Osteoblast (primary cell): ENCODE measurements around the gene FAXC. TPM values are rescaled to one million over a fixed set of nuclear protein-coding genes. Genes with fewer than 3 reads are reported as not detected.

ENCODE experiments used
- DNase-seq: peaks from one replicate; pipeline ENCODE4 v3.0.0; 2011; ENCODE audit warnings: low spot score, mixed read lengths; ENCODE audit not compliant: insufficient read length; ENCODE audit errors: missing footprints
- H2AFZ ChIP-seq: 2 replicates; pipeline ENCODE4 v1.6.0; 2011; ENCODE audit warnings: mild to moderate bottlenecking, low read length
- H3K27ac ChIP-seq: 2 replicates; pipeline ENCODE4 v1.5.1; 2011; ENCODE audit warnings: mild to moderate bottlenecking, low read depth, low read length, moderate library complexity
- H3K27me3 ChIP-seq: 2 replicates; pipeline ENCODE4 v1.6.0; 2012; ENCODE audit warnings: mild to moderate bottlenecking, control low read depth, inconsistent platforms, low read length, moderate library complexity; ENCODE audit not compliant: insufficient read depth
- H3K36me3 ChIP-seq: 2 replicates; pipeline ENCODE4 v1.5.1; 2011; ENCODE audit warnings: mild to moderate bottlenecking, low read length, control low read depth, moderate library complexity; ENCODE audit not compliant: insufficient read depth
- H3K4me1 ChIP-seq: 2 replicates; pipeline ENCODE4 v1.5.1; 2011; ENCODE audit warnings: mild to moderate bottlenecking, low read length, control low read depth, moderate library complexity; ENCODE audit not compliant: insufficient read depth
- H3K4me2 ChIP-seq: 2 replicates; pipeline ENCODE4 v1.6.0; 2011; ENCODE audit warnings: mild to moderate bottlenecking, low read length; ENCODE audit not compliant: insufficient read depth
- H3K4me3 ChIP-seq: fragments of 200-600 bp; sonication (generic); 3 replicates; pipeline ENCODE4 v1.5.1; 2012; ENCODE audit warnings: mild to moderate bottlenecking, low read length, inconsistent platforms; ENCODE audit not compliant: insufficient read depth
- H3K79me2 ChIP-seq: 2 replicates; pipeline ENCODE4 v1.6.0; 2012; ENCODE audit warnings: mild to moderate bottlenecking, low read length, control low read depth, inconsistent platforms; ENCODE audit not compliant: insufficient read depth
- H3K9me3 ChIP-seq: 2 replicates; pipeline ENCODE4 v1.5.1; 2011; ENCODE audit warnings: low read depth, low read length, control low read depth
- H4K20me1 ChIP-seq: 2 replicates; pipeline ENCODE4 v1.6.0; 2012; ENCODE audit warnings: mild to moderate bottlenecking, low read length, control low read depth; ENCODE audit not compliant: insufficient read depth
- CTCF ChIP-seq: IDR thresholded peaks from 2 replicates; pipeline ENCODE4 v1.5.1; 2011; ENCODE audit warnings: mild to moderate bottlenecking, low read depth, low read length, moderate library complexity; ENCODE audit errors: extremely low read depth
- total RNA-seq: library from RNA; depleted of rRNA; stranded (reverse); fragments of >200 nt; gene quantifications from 2 replicates; pipeline ENCODE4 v1.2.3, GENCODE V29; 2012

Gene FAXC
- total RNA-seq, 1 donor, result 1.1 TPM

- Histone ChIP-seq H3K4me3 (no peak overlapping the region), H3K4me2 (no peak overlapping the region), H3K9me3 (no peaks in the 10 kb centered on the region), H3K79me2 (no peaks in the 10 kb centered on the region), H2AFZ (no peak overlapping the region), H3K36me3 (no peaks in the 10 kb centered on the region), H4K20me1 (no peaks in the 10 kb centered on the region), H3K4me1 (no peaks in the 10 kb centered on the region), H3K27ac (no peak overlapping the region), H3K27me3 (no peaks in the 10 kb centered on the region)
- no peak for DNase-seq
- no peak for TF ChIP-seq CTCF
These were observed 117.4 kb downstream of the FAXC start for GRCh38 chr6:99232056-99232455.

- Histone ChIP-seq H3K4me3 (no peak overlapping the region), H3K4me1 (no peaks in the 10 kb centered on the region), H3K79me2 (no peaks in the 10 kb centered on the region), H3K36me3 (no peaks in the 10 kb centered on the region), H2AFZ (no peak overlapping the region), H3K4me2 (no peak overlapping the region), H3K27ac (no peak overlapping the region), H4K20me1 (no peaks in the 10 kb centered on the region), H3K27me3 (no peaks in the 10 kb centered on the region), H3K9me3 (no peaks in the 10 kb centered on the region)
- no peak for DNase-seq
- no peak for TF ChIP-seq CTCF
These were observed 124.3 kb downstream of the FAXC start for GRCh38 chr6:99225172-99225571.

Other genes starting within 250 kb of the FAXC start
- gene COQ3, start 44.5 kb upstream of the FAXC start, total RNA-seq, result 2.5 and 3.5 TPM in 2 replicates
- 78.2 and 81.9 TPM in 2 replicates for gene PNISR, start 75.6 kb upstream of the FAXC start, total RNA-seq
- gene USP45, start 165.7 kb upstream of the FAXC start, total RNA-seq, result 18.1 and 24.5 TPM in 2 replicates
- 89.4 and 89.6 TPM in 2 replicates for gene CCNC, start 219.0 kb upstream of the FAXC start, total RNA-seq